COLO668 (cell line): ENCODE data around the gene ANKS3.
"Not testable (repeated sequence)": the region's sequence is repeated elsewhere in the genome, so short reads cannot be mapped to it uniquely, and the experiment has no call there.

Experiments
- DNase-seq: peaks from one replicate; lab custom pipeline; 2025; ENCODE audit not compliant: unreplicated experiment; lab: John Stamatoyannopoulos, UW

ANKS3 gene

DNA sequence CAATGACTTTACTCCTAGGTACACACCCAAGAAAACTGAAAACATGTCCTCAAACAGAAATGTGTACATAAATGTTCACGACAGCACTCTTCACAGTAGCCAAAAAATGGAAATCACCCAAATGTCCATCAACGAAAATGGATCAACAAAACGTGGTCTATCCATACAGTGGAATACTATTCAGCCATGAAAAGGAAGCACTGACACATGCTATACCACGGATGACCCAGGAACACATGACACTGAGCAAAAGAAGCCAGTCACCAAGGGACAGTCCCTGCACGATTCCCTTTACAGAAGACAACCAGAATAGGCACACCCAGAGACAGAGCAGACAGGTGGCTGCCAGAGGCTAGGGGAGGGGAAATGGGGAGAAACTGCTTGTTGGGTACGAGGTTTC, 21.6 kb upstream of the ANKS3 start:
- no peak for DNase-seq

DNA sequence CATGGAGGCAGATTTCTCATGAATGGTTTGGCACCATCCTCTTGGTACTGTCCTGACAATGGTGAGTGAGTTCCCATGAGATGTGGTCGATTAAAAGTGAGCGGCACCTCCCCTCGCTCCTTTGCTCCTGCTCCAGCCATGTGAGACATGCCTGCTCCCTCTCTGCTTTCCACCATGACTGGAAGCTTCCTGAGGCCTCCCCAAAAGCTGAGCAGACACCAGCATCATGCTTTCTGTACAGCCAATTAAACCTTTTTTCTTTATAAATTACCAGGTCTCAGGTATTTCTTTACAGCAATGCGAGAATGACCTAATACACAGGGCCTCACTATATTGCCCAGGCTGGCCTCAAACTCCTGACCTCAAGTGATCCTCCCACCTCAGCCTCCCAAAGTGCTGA, 20.8 kb upstream of the ANKS3 start:
- DNase-seq: no peak

GRCh38 chr16:4753227-4753626, 19.2 kb upstream of the ANKS3 start:
- no peak for DNase-seq

- DNase-seq: no peak
These were observed 18.5 kb upstream of the ANKS3 start for GRCh38 chr16:4752351-4753100.

DNA sequence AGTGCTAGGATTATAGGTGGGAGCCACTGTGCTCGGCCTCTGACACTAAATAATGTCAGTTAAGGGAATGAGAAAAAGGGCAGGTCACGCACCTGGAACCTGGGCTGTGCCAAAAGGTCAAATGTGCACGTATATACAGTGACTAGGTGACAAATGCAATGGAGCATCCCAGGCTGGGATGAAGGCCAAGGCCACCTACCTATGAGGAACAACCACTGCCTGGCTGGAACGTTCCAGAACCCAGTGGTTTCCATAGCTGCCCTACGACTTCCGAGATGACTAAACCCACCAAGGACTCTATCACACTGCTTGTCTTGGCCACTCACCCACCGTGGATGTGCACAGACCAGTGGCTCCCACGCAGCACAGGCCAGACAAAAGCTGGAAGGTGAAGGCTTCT, 16.8 kb upstream of the ANKS3 start:
- no peak for DNase-seq

DNA sequence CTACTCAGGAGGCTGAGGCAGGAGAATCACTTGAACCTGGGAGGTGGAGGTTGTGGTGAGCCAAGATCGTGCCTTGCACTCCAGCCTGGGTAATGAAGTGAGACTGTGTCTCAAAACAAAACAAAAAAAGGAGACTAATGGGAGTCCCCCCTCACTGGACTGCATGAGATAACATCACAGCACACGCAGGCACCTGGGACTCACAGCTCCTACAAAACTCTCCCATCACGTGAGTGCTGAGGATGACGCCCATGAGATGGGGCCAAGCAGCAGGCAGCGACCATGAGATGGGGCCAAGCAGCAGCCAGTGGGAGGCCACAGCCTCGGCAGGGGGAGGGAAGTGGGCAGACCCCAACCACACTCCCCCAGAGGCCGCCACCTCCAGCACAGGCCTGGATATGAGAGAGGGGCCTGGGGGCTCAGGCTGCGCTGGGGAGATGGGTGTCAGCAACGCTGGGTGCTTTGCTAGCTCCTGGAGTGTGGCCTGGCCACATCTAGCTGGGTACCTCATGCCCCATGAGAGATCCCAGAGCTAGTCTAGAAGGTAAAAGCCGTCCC, 15.7 kb upstream of the ANKS3 start:
- no peak for DNase-seq

- no peak for DNase-seq
These were observed 14.8 kb upstream of the ANKS3 start for GRCh38 chr16:4748682-4749411.

DNA sequence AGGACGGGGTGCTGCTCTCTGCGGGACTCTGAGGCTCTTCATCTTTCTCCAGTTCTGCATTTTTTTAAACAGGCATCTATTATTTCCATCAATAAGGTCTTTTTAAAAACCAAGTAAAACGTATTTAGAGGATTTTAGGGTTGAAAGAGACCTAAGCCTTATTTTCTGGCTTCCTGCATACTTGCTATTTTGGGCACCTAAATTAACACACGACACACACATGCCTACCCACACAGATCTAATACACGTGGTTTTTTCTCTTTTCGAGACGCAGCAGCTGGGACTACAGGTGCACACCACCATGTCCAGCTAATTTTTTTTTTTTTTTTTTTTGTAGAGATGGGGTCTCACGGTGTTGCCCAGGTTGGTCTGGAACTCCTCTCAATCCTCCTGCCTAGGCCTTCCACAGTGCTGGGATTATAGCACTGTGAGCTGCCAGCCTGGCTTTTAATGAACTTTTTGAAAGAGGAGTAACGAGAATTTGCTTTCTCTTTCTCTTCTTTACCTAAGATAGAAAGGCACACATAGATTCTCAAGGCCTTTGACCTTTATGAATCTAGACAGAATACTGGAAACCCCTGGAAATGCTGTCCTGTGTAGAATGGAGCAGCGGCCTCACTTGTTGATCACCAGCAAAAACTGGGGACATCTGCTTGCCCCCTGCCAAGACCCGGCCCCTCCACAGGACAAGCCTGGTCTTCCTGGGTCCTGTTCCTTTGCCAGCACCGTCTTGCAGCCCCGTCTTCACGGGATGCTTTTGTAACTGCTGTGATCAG, 14.0 kb upstream of the ANKS3 start:
- no peak for DNase-seq

DNA sequence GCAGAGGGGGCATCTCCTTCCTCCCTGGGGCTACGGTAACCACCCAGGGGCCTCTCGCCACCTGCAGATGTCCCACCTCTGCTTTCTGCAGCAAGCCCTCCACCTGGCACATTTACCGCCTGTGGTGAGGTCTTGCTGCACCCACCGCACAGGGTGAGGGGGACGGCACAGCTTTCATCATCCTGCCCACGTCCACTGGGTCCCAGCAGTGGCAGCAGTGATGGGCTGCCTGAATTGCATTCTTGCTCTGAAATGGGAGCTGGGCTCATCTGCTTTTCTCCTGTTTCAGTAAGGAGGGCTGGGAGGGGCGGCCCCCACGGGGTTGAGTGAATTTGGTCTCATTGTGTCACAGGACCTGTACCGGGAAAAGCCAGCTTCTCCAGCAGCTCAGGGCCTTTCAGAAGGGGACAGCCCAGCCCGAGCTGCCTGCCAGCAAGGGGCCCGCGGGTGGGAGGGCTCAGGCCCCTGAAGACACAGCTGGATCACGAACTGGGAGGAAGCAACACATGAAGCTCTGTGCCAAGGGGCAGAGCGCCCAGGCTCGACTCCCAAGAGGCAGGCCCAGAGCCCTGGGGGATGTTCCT, 13.0 kb upstream of the ANKS3 start:
- no peak for DNase-seq

DNA sequence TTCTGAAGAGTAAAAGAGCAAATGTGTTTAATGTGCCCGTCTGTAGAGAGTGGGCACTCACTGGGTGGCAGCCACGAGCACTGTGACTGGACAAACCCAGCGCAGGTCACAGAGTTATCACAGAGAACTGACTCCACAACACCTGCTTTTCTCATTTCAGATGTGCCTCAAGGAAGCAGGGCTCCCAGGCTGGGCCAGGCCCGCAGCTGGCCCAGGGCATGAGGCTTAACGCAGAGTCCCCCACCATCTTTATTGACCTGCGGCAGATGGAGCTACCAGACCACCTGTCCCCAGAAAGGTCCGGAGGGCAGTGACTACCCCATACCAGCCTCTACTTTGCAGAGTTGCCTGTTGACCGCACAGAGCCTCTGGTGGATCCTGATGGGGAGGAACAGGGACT, 12.1 kb upstream of the ANKS3 start:
- DNase-seq: peak; percentile 8

DNA sequence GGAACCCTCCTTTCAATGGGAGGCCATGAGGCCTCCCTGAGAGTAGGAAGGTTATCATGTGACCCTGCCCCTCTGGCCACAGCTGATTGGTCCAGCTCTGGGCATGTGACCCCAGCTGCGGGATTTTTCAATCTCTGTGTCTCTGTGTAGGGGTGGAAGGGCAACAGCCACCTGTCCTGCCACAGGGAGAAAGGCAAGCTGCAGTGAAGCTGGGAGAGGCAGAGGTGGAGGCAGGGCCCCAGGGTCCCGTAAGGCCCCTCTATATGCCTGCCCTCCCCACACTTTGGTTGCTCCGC, 11.2 kb upstream of the ANKS3 start:
- DNase-seq: no peak

DNA sequence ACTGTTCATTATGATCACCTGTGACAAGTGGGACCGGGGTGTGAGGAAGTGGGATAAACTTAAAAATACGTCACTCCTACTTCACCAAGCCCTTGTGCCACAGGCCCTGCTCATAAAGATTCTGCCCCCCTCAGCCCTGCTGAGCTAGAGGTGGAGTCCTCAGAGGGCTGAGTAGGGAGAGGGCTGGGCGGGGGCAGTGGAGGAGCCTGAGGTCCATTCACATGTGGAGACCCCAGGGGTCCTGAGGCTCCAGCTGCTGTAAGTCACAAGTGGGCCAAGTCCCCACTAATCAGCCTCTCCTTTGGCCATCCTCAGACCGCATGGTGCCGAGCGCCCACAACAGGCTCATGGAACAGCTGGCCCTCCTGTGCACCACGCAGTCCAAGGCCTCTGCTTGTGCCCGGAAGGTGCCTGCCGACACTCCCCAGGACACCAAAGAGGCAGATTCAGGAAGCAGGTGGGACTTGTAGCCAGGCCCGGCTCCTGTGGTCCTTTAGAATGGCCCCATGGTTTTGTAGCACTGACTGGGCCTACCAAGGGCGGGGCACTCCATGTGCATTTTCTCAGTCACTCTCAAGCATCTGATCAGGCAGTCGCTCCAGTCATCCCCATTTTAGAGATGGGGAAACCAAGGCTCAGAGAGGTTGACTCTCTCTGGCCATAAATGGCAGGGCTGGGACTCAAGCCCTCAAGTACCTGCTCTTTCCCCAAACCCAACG, 10.6 kb upstream of the ANKS3 start:
- DNase-seq: no peak

DNA sequence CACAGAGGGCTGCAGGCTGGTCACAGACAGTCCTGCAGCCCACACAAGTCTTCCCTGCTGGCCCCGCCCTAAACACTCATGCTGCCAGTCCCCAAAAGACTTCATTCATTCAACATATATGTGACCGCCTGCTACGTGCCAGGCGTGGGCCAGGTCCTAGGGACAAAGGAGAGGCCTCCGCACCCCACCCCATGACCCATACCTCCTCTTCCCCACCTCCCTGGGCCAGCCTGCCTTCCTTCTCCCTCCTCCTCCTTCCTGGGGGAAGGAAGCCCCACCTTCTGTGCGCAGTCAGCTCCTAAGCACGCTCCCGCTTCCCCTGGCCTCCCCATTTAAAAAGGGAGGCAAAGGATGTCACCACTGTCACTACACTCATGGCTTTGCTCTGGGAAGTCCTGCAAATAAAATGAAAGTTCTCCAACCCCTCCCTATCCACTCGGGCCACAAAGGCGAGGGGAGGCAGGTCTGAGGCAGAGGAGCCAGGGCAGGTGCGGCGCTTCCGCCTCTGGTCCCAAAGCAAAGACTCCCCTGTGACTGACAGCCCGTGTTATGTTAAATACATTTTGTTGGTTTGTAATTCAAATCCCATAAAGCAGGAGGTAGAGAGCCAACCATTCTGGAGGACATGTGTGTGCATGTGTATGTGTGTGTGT, 9.3 kb upstream of the ANKS3 start:
- DNase-seq: peak; percentile 33

GRCh38 chr16:4738370-4738769, 4.3 kb upstream of the ANKS3 start:
- DNase-seq: not testable (repeated sequence)

GRCh38 chr16:4737545-4737944, 3.5 kb upstream of the ANKS3 start:
- no peak for DNase-seq

DNA sequence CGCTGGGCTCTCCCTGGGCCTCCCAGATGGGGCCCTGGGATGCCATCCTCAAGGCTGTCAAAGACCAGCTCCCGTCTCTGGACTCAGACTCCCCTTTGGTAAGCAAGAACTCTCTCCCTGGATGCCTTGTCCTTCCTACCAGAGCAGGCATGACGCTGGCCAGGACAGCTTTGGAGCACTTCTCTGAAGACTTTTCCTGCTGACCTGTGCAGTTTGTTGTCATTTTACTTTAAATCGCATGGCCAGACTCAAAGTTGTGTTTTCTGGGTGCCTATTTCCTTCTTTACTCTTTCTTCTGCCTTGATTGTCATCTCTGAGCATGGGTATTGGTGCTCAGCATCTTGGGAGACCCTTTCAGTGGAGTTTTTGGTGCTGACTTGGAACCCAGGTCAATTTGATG, 2.5 kb upstream of the ANKS3 start:
- no peak for DNase-seq

- peak; percentile 84 for DNase-seq
These were observed 862 bp upstream of the ANKS3 start for GRCh38 chr16:4734730-4735535.

DNA sequence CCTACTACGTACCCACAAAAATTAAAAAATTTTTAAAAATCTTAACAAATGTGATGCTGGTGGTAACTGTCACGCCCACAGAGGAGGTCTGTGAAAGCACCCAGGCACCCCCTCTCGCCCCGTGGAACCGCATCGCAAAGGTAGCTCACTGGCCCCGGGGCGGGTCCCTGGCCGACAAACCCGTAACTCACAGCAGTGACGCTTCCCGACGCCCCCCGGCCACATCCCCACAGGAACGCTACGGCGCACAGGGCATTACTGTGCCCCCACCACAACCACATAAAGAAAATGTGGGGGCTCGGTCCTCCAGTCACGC, 366 bp downstream of the ANKS3 start:
- DNase-seq: peak; percentile 46

GRCh38 chr16:4733211-4733742, 794 bp downstream of the ANKS3 start:
- no peak for DNase-seq
